CD4-positive, alpha-beta memory T cell (primary cell): ENCODE measurements around the gene LSM11. TPM values are rescaled to one million over a fixed set of nuclear protein-coding genes. Genes with fewer than 3 reads are reported as not detected.
A peak's percentile ranks its signal among the peaks of the same experiment; 100 is the strongest.

ENCODE experiments used
- CTCF ChIA-PET: fragments of 350-600 bp; sonication (Branson Sonifier 250); formaldehyde crosslinking; loops from one replicate; lab custom pipeline; 2021; ENCODE audit warnings: inconsistent platforms; ENCODE audit not compliant: partially characterized antibody; lab: Charles Lee
- POLR2A ChIA-PET: fragments of 350-600 bp; sonication (Branson Sonifier 250); formaldehyde crosslinking; loops from one replicate; lab custom pipeline; 2021; ENCODE audit not compliant: partially characterized antibody; lab: Charles Lee
- DNase-seq, 5 donors: peaks; one replicate each; pipeline versions ENCODE4 v3.0.0 to v3.0.0-alpha.2; 2020 to 2022; ENCODE audit warnings: mixed read lengths in 1 of 5
- H3K27ac ChIP-seq: one replicate; pipeline ENCODE4 v1.7.0; 2013; ENCODE audit warnings: low read depth, low read length
- H3K27me3 ChIP-seq: 2 replicates; pipeline ENCODE4 v1.7.0; 2013; ENCODE audit warnings: mild to moderate bottlenecking, low read length, moderate library complexity; ENCODE audit not compliant: insufficient read depth
- H3K36me3 ChIP-seq: 2 replicates; pipeline ENCODE4 v1.7.0; 2013; ENCODE audit warnings: mild to moderate bottlenecking, low read length, moderate library complexity; ENCODE audit not compliant: insufficient read depth
- H3K4me1 ChIP-seq: 2 replicates; pipeline ENCODE4 v1.7.0; 2013; ENCODE audit warnings: mild to moderate bottlenecking, low read length, moderate library complexity; ENCODE audit not compliant: insufficient read depth
- H3K4me3 ChIP-seq, 2 donors: one replicate each; pipeline ENCODE4 v1.7.0; 2013; ENCODE audit warnings: low read length in 2 of 2, mild to moderate bottlenecking in 1 of 2
- H3K9me3 ChIP-seq, 2 donors: one replicate each; pipeline ENCODE4 v1.7.0; 2013; ENCODE audit warnings: low read length in 2 of 2, control low read depth in 1 of 2; ENCODE audit not compliant: control insufficient read depth in 1 of 2
- H3K27ac Mint-ChIP-seq, 7 donors: one replicate each; pipeline ENCODE4 v1.8.0; 2020 to 2021; ENCODE audit warnings: mixed read lengths in 7 of 7, mild to moderate bottlenecking in 6 of 7, inconsistent platforms in 3 of 7, moderate library complexity in 3 of 7
- H3K27me3 Mint-ChIP-seq, 2 donors: one replicate each; pipeline ENCODE4 v1.8.0; 2020 to 2021; ENCODE audit warnings: mixed read lengths in 2 of 2
- H3K36me3 Mint-ChIP-seq, 2 donors: one replicate each; pipeline ENCODE4 v1.8.0; 2020 to 2021; ENCODE audit warnings: mixed read lengths in 2 of 2, inconsistent platforms in 1 of 2, mild to moderate bottlenecking in 1 of 2
- H3K4me1 Mint-ChIP-seq, 4 donors: one replicate each; pipeline ENCODE4 v1.8.0; 2020 to 2021; ENCODE audit warnings: mixed read lengths in 4 of 4, mild to moderate bottlenecking in 1 of 4
- H3K4me3 Mint-ChIP-seq, 8 donors: one replicate each; pipeline ENCODE4 v1.8.0; 2020 to 2021; ENCODE audit warnings: mixed read lengths in 8 of 8, mild to moderate bottlenecking in 7 of 8, moderate library complexity in 6 of 8, inconsistent platforms in 3 of 8
- H3K9me3 Mint-ChIP-seq, 8 donors: one replicate each; pipeline ENCODE4 v1.8.0; 2020 to 2021; ENCODE audit warnings: mixed read lengths in 8 of 8, mild to moderate bottlenecking in 5 of 8, inconsistent platforms in 3 of 8, moderate library complexity in 1 of 8
- intact Hi-C: fragments of 100-400 bp; cut with micrococcal nuclease; formaldehyde crosslinking; loops from one replicate; pipeline ENCODE4 v1.15.1; 2023
- polyA plus RNA-seq, 2 donors: library from polyadenylated mRNA; unstranded; fragments of 300-500 nt; fragmentation: Illumina TruSeq; gene quantifications; one replicate each; pipeline ENCODE4 v1.2.3, GENCODE V29; 2021
- total RNA-seq, 2 experiments: library from RNA; stranded (reverse); gene quantifications; one replicate each; pipeline ENCODE4 v1.2.3, GENCODE V29; 2021

The LSM11 gene
- total and polyA plus RNA-seq, 4 experiments from 2014 or later = 0.57 to 4.8 (median 2.7) TPM

GRCh38 chr5:157710431-157710830, 33.1 kb upstream of the LSM11 start:
- no peak overlapping the region for H3K27ac ChIP-seq
- ChIA-PET CTCF (no interaction called here), POLR2A (no interaction called here)
- Mint-ChIP-seq H3K27me3 (no peaks in the 10 kb centered on the region), H3K4me3 (no peak overlapping the region), H3K36me3 (no peaks in the 10 kb centered on the region), H3K27ac (no peak overlapping the region), H3K9me3 (no peaks in the 10 kb centered on the region), H3K4me1 (peaks cover 0 to 2% (median 0%) of the 10 kb centered on the region in 4 donors)
- no peaks in the 10 kb centered on the region for H3K9me3 ChIP-seq
- no peaks in the 10 kb centered on the region for H3K36me3 ChIP-seq
- no peaks in the 10 kb centered on the region for H3K4me1 ChIP-seq
- intact Hi-C loops = no loop called here
- H3K4me3 ChIP-seq = no peak overlapping the region
- H3K27me3 ChIP-seq = no peaks in the 10 kb centered on the region
- no peak for DNase-seq

DNA sequence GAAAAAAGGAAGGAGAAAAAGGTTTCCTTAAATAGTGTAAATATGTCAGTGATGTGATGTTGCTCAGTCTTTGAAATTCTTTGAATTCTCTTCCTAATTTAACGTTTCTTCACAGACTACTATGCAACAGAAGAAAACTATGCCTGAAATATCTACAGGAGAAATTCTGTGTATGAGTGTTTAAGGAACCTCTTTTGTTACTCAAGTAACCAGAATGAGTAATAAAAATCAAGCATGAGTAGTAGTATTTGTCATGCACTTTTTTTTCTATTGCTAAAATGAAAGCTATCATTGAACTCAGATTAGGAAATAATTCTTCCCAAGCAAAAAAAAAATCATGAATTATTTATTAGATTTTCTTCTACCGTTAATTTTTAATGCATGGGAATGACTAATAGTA, 32.6 kb upstream of the LSM11 start:
- Mint-ChIP-seq H3K4me3 (no peak overlapping the region), H3K27ac (no peak overlapping the region), H3K36me3 (no peaks in the 10 kb centered on the region), H3K27me3 (no peaks in the 10 kb centered on the region), H3K4me1 (peaks cover 0 to 2% (median 0%) of the 10 kb centered on the region in 4 donors), H3K9me3 (no peaks in the 10 kb centered on the region)
- H3K4me1 ChIP-seq = no peaks in the 10 kb centered on the region
- DNase-seq = no peak
- H3K27me3 ChIP-seq = no peaks in the 10 kb centered on the region
- intact Hi-C loops = no loop called here
- H3K27ac ChIP-seq = no peak overlapping the region
- POLR2A ChIA-PET = no interaction called here
- CTCF ChIA-PET = no interaction called here
- H3K4me3 ChIP-seq = no peak overlapping the region
- no peaks in the 10 kb centered on the region for H3K9me3 ChIP-seq
- no peaks in the 10 kb centered on the region for H3K36me3 ChIP-seq

- Histone ChIP-seq H3K36me3 (no peaks in the 10 kb centered on the region), H3K4me3 (no peak overlapping the region), H3K27ac (no peak overlapping the region), H3K27me3 (no peaks in the 10 kb centered on the region), H3K9me3 (no peaks in the 10 kb centered on the region), H3K4me1 (peaks cover 21% of the 10 kb centered on the region)
- Mint-ChIP-seq H3K4me3 (no peak overlapping the region), H3K36me3 (no peaks in the 10 kb centered on the region), H3K4me1 (peaks cover 14 to 22% (median 18%) of the 10 kb centered on the region in 4 donors), H3K27me3 (no peaks in the 10 kb centered on the region), H3K9me3 (no peaks in the 10 kb centered on the region), H3K27ac (peak overlapping the region in 1 of 7 donors; percentile 54)
- CTCF ChIA-PET = no interaction called here
- intact Hi-C loops = no loop called here
- POLR2A ChIA-PET = no interaction called here
- no peak for DNase-seq
Observed at GRCh38 chr5:157713830-157714595, 29.5 kb upstream of the LSM11 start.

DNA sequence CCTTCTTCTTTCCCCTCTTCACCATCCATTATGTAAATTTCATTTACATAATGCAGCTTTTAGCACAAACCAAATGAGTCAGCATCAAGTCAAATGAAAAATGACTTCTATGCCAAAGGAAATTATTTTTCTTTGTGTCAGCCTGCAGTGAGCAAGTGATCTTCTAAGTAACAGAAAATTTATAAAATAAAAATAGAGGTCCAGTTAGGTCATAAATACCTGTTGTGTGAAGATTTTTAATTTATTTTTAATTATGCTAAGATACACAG, 29.0 kb upstream of the LSM11 start:
- H3K27ac ChIP-seq = no peak overlapping the region
- DNase-seq = no peak
- no peak overlapping the region for H3K4me3 Mint-ChIP-seq
- H3K9me3 ChIP-seq = no peaks in the 10 kb centered on the region
- ChIA-PET POLR2A (no interaction called here), CTCF (interaction anchor here (0.9 kb wide), 1 partner anchor 63 kb away, joined by 3 read pairs; no protein-coding TSS in a partner anchor)
- intact Hi-C loops = no loop called here
- H3K27me3 ChIP-seq = no peaks in the 10 kb centered on the region
- H3K36me3 Mint-ChIP-seq = no peaks in the 10 kb centered on the region
- H3K27me3 Mint-ChIP-seq = no peaks in the 10 kb centered on the region
- no peaks in the 10 kb centered on the region for H3K36me3 ChIP-seq
- H3K9me3 Mint-ChIP-seq = no peaks in the 10 kb centered on the region
- peaks cover 14 to 22% (median 18%) of the 10 kb centered on the region in 4 donors for H3K4me1 Mint-ChIP-seq
- no peak overlapping the region for H3K4me3 ChIP-seq
- peaks cover 21% of the 10 kb centered on the region for H3K4me1 ChIP-seq
- H3K27ac Mint-ChIP-seq = no peak overlapping the region

DNA sequence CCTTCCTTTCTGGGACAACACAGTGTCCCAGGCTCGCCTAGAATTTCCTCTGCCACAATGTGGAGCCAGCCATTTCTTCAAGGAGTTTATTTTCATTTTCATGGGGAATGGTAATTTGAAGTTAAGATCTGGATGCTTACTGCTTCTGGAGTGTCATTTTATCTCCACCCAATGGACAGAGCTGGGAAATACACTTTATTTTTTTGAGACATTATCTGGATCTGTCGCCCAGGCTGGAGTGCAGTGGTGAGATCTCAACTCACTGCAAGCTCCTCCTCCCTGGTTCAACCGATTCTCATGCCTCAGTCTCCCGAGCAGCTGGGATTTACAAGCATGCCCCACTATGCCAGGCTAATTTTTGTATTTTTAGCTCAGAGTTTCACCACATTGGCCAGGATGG, 25.0 kb upstream of the LSM11 start:
- peak; percentile 37 to 61 (median 45) for DNase-seq
- ChIA-PET POLR2A (interaction anchor here (0.6 to 2.5 kb wide), 9 partner anchors 13 to 286 kb away, joined by 3 to 11 read pairs (median 4); partner anchors contain the start of genes LSM11 and THG1L), CTCF (interaction anchor here (0.6 to 7.8 kb wide), 50 partner anchors 10 to 465 kb away, joined by 3 to 137 read pairs (median 4); partner anchors contain the start of genes ADAM19, C5orf52, LSM11 and SOX30)
- intact Hi-C loops = loop anchor here (1.0 to 2.0 kb wide), 7 partner anchors 25 to 390 kb away; partner anchors contain the start of gene LSM11
- peaks cover 0 to 4% (median 0%) of the 10 kb centered on the region in 8 donors for H3K9me3 Mint-ChIP-seq
- H3K9me3 ChIP-seq = no peaks in the 10 kb centered on the region
- no peaks in the 10 kb centered on the region for H3K27me3 Mint-ChIP-seq
- H3K27ac Mint-ChIP-seq = peak overlapping the region in 6 of 7 donors; percentile 23 to 72 (median 42)
- no peaks in the 10 kb centered on the region for H3K36me3 ChIP-seq
- peaks cover 21% of the 10 kb centered on the region for H3K4me1 ChIP-seq
- peaks cover 16 to 26% (median 20%) of the 10 kb centered on the region in 4 donors for H3K4me1 Mint-ChIP-seq
- no peak overlapping the region for H3K4me3 ChIP-seq
- H3K36me3 Mint-ChIP-seq = no peaks in the 10 kb centered on the region
- H3K4me3 Mint-ChIP-seq = peak overlapping the region in 6 of 8 donors; percentile 27 to 78 (median 54)
- H3K27me3 ChIP-seq = no peaks in the 10 kb centered on the region
- H3K27ac ChIP-seq = no peak overlapping the region

DNA sequence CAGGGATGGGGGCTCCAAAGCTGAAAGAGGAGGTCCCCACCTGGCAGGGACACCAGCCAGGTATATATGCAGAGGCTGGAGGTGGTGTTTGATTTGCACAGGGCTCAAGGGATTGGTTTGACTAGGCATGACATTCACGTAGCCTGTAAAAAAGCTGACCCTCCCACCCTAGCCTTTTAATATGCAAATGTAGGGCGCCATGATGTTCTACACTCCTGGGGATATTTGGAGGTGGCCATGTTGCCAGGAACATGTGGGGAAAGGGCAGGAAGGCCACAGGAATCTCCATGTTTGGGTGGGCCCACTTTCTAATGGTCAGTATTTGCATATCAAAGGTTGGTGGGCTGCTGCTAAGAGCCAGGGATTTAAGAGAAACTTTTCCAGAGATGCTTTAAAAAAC, 24.3 kb upstream of the LSM11 start:
- H3K4me3 Mint-ChIP-seq = no peak overlapping the region
- H3K9me3 ChIP-seq = no peaks in the 10 kb centered on the region
- no peak overlapping the region for H3K4me3 ChIP-seq
- no peak overlapping the region for H3K27ac ChIP-seq
- no peaks in the 10 kb centered on the region for H3K36me3 ChIP-seq
- H3K4me1 ChIP-seq = peaks cover 21% of the 10 kb centered on the region
- intact Hi-C loops = loop anchor here (2.0 kb wide), 3 partner anchors 178 to 376 kb away; no protein-coding TSS in a partner anchor
- H3K27ac Mint-ChIP-seq = peak overlapping the region in 1 of 7 donors; percentile 53
- H3K4me1 Mint-ChIP-seq = peaks cover 15 to 26% (median 20%) of the 10 kb centered on the region in 4 donors
- DNase-seq = no peak
- POLR2A ChIA-PET = interaction anchor here (0.6 to 2.5 kb wide), 9 partner anchors 12 to 287 kb away, joined by 3 to 11 read pairs (median 4); partner anchors contain the start of genes LSM11 and THG1L
- H3K9me3 Mint-ChIP-seq = peaks cover 0 to 4% (median 0%) of the 10 kb centered on the region in 8 donors
- no peaks in the 10 kb centered on the region for H3K36me3 Mint-ChIP-seq
- H3K27me3 Mint-ChIP-seq = no peaks in the 10 kb centered on the region
- CTCF ChIA-PET = interaction anchor here (0.6 to 7.8 kb wide), 40 partner anchors 11 to 447 kb away, joined by 3 to 137 read pairs (median 4); partner anchors contain the start of genes ADAM19, C5orf52, LSM11 and SOX30
- no peaks in the 10 kb centered on the region for H3K27me3 ChIP-seq

- Histone ChIP-seq H3K4me1 (peaks cover 21% of the 10 kb centered on the region), H3K4me3 (no peak overlapping the region), H3K27ac (no peak overlapping the region), H3K36me3 (no peaks in the 10 kb centered on the region), H3K9me3 (no peaks in the 10 kb centered on the region), H3K27me3 (no peaks in the 10 kb centered on the region)
- Mint-ChIP-seq H3K4me3 (no peak overlapping the region), H3K27ac (no peak overlapping the region), H3K4me1 (peaks cover 15 to 26% (median 20%) of the 10 kb centered on the region in 4 donors), H3K27me3 (no peaks in the 10 kb centered on the region), H3K36me3 (no peaks in the 10 kb centered on the region), H3K9me3 (peaks cover 0 to 4% (median 0%) of the 10 kb centered on the region in 8 donors)
- ChIA-PET POLR2A (interaction anchor here (1.0 kb wide), 1 partner anchor 17 kb away, joined by 3 read pairs; no protein-coding TSS in a partner anchor), CTCF (interaction anchor here (1.5 to 7.8 kb wide), 4 partner anchors 9 to 378 kb away, joined by 7 to 137 read pairs (median 26); partner anchors contain the start of genes LSM11 and THG1L)
- no peak for DNase-seq
- intact Hi-C loops = no loop called here
Observed at GRCh38 chr5:157721159-157721558, 22.4 kb upstream of the LSM11 start.
